ENCODE measurements around the gene STK32C.

STK32C gene

GRCh38 chr10:132264306-132264950 is 43.3 kb downstream of the STK32C start:
- no peak for DNase-seq

GRCh38 chr10:132263866-132264265 is 43.9 kb downstream of the STK32C start:
- DNase-seq = no peak

GRCh38 chr10:132259702-132260482 is 47.9 kb downstream of the STK32C start:
- DNase-seq = no peak

- DNase-seq = no peak
Observed at GRCh38 chr10:132258423-132258822, 49.3 kb downstream of the STK32C start.

GRCh38 chr10:132257907-132258306 is 49.8 kb downstream of the STK32C start:
- no peak for DNase-seq

GRCh38 chr10:132257271-132257670 is 50.5 kb downstream of the STK32C start:
- DNase-seq = no peak

GRCh38 chr10:132256866-132257265 is 50.9 kb downstream of the STK32C start:
- DNase-seq = no peak

- no peak for DNase-seq
Observed at GRCh38 chr10:132255489-132256344, 52.0 kb downstream of the STK32C start.

- no peak for DNase-seq
Observed at GRCh38 chr10:132254841-132255240, 52.9 kb downstream of the STK32C start.

GRCh38 chr10:132253092-132253687 is 54.6 kb downstream of the STK32C start:
- DNase-seq = no peak

- no peak for DNase-seq
Observed at GRCh38 chr10:132252412-132252811, 55.3 kb downstream of the STK32C start.

- no peak for DNase-seq
Observed at GRCh38 chr10:132251928-132252327, 55.8 kb downstream of the STK32C start.

GRCh38 chr10:132250481-132251475 is 57.0 kb downstream of the STK32C start:
- no peak for DNase-seq

GRCh38 chr10:132249824-132250375 is 57.9 kb downstream of the STK32C start:
- no peak for DNase-seq

- no peak for DNase-seq
Observed at GRCh38 chr10:132249226-132249724, 58.5 kb downstream of the STK32C start.

GRCh38 chr10:132248455-132249225 is 59.1 kb downstream of the STK32C start:
- peak; percentile 54 for DNase-seq

GRCh38 chr10:132247943-132248342 is 59.8 kb downstream of the STK32C start:
- no peak for DNase-seq

GRCh38 chr10:132246296-132246695 is 61.5 kb downstream of the STK32C start:
- DNase-seq = no peak

GRCh38 chr10:132245056-132245455 is 62.7 kb downstream of the STK32C start:
- no peak for DNase-seq

GRCh38 chr10:132243626-132244025 is 64.1 kb downstream of the STK32C start:
- no peak for DNase-seq

Measured in effector CD8-positive, alpha-beta T cell (primary cell).